GM21825 (cell line): ENCODE measurements around the gene ROBO4.

Experiments
- ATAC-seq: cut with Tn5 transposase; IDR thresholded peaks from one replicate; pipeline ENCODE4 v1.9.1; 2021; ENCODE audit warnings: mild to moderate bottlenecking, moderate library complexity; ENCODE audit not compliant: unreplicated experiment

Gene ROBO4

GRCh38 chr11:124844664-124845079 lies 53.0 kb downstream of the ROBO4 start:
- no peak for ATAC-seq

GRCh38 chr11:124843616-124843910 lies 54.1 kb downstream of the ROBO4 start:
- ATAC-seq = no peak

DNA sequence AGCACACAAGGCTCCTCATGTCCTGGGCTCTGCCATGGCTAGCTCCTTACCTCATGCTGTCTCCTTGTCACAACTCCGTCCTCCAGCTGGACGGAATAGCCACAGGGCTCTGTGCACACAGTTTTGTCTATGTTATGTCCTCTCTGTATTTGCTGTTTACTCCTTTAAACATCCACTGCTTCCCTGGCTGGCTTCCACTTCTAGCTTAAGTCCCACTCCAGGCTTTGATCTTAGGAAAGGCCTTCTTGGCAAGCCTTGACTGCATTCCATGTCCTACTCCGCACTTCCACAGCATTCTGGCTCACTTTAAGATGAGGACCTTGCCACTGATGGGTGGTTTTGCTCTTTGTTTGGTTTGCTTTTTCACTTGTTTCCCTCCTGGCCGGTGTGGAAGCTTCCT lies 55.4 kb downstream of the ROBO4 start:
- no peak for ATAC-seq

DNA sequence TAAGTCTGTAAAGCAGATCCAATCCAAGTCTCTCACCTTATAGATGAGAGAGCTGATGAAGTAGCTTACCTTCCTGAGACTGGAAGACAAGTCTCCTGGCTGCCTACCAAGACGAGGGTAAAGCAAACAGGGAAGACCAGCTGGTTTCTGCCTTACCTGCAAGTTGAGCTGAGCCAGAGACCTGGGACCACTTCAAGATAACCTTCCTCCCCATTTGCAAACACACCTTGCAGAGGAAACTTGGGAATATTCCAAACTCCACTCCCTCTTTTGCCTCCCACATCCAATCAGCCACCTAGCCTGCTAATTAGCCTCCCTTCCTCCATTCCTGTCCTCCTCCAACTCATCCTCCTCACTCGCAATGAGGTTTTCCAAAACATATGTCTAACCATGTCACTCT lies 55.8 kb downstream of the ROBO4 start:
- no peak for ATAC-seq

GRCh38 chr11:124841201-124841600 lies 56.5 kb downstream of the ROBO4 start:
- ATAC-seq = no peak

DNA sequence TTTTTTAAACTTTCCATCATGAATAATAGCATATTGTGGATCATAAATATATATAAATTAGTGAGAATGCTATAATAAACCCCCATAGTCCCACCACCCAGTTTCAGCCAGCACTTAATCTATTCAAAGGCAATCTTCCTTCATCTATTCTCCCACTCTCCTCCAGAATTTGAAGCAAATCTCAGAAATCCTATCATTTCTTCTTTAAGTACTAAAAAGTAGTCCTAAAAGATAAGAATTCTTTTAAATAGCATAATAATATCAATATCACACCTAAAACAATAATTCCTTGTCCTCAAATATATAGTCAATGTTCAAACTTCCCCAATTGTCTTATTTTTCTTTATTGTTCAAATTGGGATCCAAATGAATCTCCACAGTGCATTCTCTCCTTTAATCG lies 57.0 kb downstream of the ROBO4 start:
- no peak for ATAC-seq

DNA sequence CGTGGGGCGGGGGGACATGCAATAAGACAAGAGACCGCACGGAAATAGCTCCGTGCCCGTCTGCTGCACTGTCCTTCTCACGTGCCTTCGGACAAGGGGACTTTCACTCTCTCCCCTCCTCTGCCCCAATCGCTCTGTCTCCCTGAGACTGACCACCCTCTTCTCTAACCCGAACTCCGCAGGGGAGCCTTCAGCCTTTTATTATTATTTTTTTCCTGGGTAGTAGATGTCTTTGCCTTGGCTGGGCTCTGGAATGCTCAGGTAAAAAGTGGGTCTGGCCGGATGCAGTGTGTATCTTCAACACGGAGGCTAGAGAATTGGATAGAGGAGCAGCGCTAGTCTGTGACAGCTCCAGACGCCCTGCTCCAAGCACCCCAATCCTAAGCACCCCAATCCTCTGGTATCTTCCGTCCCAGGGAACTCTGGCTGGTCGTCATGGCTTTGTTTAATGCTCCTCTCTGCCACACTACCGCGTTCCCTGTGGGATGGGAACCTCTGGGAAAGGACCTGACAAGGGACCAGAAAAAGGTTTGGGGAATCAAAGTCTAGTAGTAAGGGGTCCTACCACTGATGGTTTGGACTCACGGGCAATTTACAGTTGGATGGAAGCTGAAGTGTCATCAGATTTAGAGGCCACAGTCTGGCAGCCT lies 57.6 kb downstream of the ROBO4 start:
- ATAC-seq = no peak

GRCh38 chr11:124839128-124839971 lies 58.3 kb downstream of the ROBO4 start:
- ATAC-seq = no peak

DNA sequence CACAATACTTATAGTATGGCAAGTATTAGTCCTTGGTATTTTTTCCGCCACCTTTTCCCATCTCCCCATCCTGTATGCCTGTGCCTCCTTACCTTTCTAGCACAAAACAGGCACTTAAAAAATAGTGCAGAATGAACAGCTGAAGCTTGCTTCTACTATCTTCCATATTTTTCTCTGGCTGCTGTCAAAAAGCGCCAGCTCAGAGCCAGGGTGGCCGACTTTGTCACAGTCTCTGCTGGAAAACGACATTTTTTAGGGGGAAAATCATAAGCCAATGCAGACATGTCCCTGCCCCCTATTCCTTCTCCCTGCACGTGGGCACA lies 58.9 kb downstream of the ROBO4 start:
- no peak for ATAC-seq

DNA sequence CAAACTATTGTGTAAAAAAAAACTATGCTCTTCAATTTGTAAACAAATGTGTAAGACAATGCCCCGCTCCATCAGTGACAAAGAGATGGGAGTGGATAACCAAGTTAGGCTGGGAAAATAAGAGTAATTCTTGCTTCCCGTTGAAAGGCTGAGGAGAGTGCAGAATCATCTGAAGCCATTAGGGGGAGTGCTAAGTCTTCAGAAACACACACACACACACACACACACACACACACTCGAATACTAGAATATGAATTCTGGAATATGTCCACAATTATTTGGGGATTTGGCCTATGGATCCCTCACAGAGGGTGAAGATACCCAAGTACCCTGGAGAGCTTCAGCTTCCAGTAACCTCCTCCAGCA lies 60.2 kb downstream of the ROBO4 start:
- ATAC-seq = no peak

DNA sequence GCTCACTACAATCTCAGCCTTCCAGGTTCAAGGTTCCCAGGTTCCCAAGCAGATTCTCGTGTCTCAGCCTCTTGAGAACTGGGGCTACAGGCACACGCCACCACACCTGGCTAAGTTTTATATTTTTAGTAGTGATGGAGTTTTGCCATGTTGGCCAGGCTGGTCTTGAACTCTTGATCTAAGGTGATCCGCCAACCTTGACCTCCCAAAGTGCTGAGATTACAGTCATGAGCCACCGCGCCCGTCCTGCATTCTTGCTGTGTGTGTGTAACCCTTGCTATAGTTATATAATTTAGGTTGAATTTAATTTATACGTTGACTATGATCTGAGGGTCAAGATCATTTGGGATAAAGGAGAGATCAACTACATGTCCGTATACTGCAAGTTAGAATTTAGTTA lies 61.7 kb downstream of the ROBO4 start:
- ATAC-seq = no peak

- ATAC-seq = no peak
These were observed 63.0 kb downstream of the ROBO4 start for GRCh38 chr11:124834526-124835180.
